Stimulated activated naive CD8-positive, alpha-beta T cell treated with anti-CD3 and anti-CD28 coated beads, Interleukin-15, amount 100 ng/mL, for 72 hours (primary cell): ENCODE results near the gene KIAA0825.
"Not testable (repeated sequence)": the region's sequence is repeated elsewhere in the genome, so short reads cannot be mapped to it uniquely, and the experiment has no call there.

Source experiments
- ATAC-seq: fragments of 150-1000 bp; cut with Tn5 transposase; 2 replicates; pipeline ENCODE4 v1.10.0; 2021; ENCODE audit warnings: mild to moderate bottlenecking, moderate library complexity
- DNase-seq, 2 donors: peaks; one replicate each; pipeline ENCODE4 v3.0.0; 2021 to 2022
- H3K27ac Mint-ChIP-seq, 2 donors: one replicate each; pipeline ENCODE4 v1.8.0; 2022; ENCODE audit warnings: mild to moderate bottlenecking in 2 of 2, mixed read lengths in 2 of 2, moderate library complexity in 2 of 2
- H3K27me3 Mint-ChIP-seq: one replicate; pipeline ENCODE4 v1.8.0; 2022; ENCODE audit warnings: mixed read lengths
- H3K4me1 Mint-ChIP-seq: one replicate; pipeline ENCODE4 v1.8.0; 2022; ENCODE audit warnings: mild to moderate bottlenecking, mixed read lengths
- H3K4me3 Mint-ChIP-seq, 2 donors: one replicate each; pipeline ENCODE4 v1.8.0; 2022; ENCODE audit warnings: mild to moderate bottlenecking in 2 of 2, mixed read lengths in 2 of 2, moderate library complexity in 1 of 2
- H3K9me3 Mint-ChIP-seq, 2 donors: one replicate each; pipeline ENCODE4 v1.8.0; 2022; ENCODE audit warnings: mixed read lengths in 2 of 2

The KIAA0825 gene

DNA sequence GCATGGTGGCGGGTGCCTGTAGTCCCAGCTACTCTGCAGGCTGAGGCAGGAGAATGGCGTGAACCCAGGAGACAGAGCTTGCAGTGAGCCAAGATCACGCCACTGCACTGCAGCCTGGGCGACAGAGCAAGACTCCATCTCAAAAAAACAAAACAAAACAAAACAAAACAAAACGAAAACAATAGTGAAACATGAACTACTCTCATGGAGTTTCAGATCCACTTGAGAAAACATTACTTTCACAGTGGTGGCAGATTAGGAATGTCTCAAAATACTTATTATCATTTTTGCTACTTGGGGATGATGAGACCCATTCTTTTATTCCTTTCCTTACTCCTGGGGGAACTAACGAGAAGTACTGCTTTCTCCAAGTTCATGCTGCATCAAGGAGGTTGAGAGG is 448.2 kb downstream of the KIAA0825 start:
- DNase-seq, H3K27ac Mint-ChIP-seq, H3K4me1 Mint-ChIP-seq, H3K27me3 Mint-ChIP-seq, ATAC-seq, H3K9me3 Mint-ChIP-seq, H3K4me3 Mint-ChIP-seq: not testable (repeated sequence)

DNA sequence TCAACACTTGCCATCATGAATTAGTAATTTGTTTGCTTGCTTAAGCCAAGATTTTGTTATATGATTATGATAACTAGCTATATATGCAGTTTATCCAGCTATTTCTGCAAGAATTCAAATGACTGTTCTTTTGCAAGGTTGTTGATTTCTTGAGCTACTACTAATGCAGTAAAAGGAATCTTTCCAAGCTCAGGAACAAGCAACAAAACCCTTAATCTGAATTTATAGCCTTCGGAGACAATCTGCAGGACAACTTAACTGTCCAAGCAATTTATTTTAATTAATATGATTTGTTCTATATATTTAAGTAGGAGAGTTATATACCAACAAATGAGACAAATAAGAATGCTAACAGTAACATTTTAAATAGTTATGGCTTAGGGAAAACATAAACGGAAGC is 450.3 kb downstream of the KIAA0825 start:
- DNase-seq (no peak), ATAC-seq (no peak)
- Mint-ChIP-seq H3K27ac (no peak overlapping the region), H3K27me3 (no peaks in the 10 kb centered on the region), H3K4me3 (no peak overlapping the region), H3K4me1 (no peaks in the 10 kb centered on the region), H3K9me3 (peaks cover 0 to 5% of the 10 kb centered on the region in 2 donors)

DNA sequence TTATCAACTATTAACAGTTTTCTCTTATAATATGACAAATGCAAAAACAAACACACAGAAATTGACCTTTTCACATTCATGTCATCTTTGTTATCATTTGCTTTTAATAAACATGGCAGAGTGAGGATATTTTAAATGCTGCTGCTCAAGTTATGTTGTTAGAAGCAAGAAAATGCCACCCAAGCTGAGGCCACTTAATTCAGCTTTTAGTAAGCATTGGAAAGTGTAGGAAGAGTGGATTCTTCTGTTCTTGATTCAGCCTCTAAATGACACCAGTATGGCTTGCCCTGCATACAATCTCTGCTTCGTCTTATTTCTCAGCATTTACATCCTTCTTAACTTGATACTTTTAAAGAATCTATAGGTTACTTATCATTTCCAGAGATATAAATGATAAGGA is 456.6 kb downstream of the KIAA0825 start:
- Mint-ChIP-seq H3K4me3 (no peak overlapping the region), H3K27me3 (no peaks in the 10 kb centered on the region), H3K9me3 (no peaks in the 10 kb centered on the region), H3K4me1 (no peaks in the 10 kb centered on the region), H3K27ac (no peak overlapping the region)
- DNase-seq (no peak), ATAC-seq (no peak)

DNA sequence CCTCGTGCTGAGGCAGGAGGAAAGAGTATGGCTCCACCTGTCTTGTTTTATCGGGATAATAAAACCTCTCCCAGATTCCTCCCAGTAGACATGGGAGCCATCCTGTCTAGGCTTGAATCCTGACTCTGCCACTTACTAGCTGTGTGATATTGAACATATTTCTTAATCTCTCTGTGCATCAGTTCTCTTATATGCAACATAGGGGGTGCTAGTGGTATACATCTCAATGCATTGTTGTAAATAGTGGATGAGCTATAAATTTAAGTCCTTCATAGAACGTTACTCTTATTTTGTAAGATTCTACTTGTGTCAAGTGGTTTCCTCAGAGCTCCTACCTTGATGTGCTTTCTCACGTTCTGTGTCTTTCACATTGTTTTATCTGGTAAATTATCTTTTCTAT is 459.3 kb downstream of the KIAA0825 start:
- Mint-ChIP-seq H3K27me3 (no peaks in the 10 kb centered on the region), H3K4me1 (no peaks in the 10 kb centered on the region), H3K9me3 (no peaks in the 10 kb centered on the region), H3K27ac (no peak overlapping the region), H3K4me3 (no peak overlapping the region)
- ATAC-seq = no peak
- DNase-seq = no peak

DNA sequence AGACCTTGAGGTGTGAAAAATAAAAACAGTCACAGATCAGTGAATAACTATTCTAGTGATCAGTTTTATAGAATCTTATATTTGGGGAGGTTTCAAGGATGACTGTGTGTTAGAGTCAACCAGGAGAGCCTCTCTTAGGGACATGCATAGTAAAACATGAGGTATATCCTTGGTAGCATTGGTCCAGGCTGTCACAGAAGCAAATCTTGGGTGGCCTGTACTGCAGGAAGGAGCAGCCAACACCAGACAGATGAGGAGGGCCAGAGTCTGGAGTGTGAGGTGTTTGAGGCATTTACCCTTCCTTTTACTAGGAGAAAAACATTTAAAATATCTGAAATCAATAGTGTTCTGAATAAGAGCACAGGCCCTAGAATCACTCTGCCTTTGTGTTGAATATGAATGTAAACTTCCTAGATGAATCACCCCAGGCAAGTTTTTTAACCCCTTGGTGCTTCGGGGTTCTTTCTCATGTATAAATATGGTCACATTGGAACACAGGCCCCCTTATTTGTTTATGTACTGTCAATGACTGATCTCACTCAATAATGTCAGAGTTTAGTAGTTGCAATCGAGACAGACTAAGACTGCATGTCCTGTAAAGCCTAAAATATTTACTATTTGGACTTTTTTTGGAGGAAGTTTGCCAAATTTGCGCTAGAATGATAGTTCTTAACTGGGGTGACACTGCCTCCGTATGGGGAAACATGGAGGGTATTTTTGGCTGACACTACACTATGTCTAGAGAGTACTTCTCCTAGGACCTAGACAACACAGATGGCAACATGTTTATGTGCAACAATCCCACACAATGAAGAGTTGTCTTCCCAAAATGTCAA is 460.5 kb downstream of the KIAA0825 start:
- DNase-seq = no peak
- Mint-ChIP-seq H3K27ac (peak overlapping the region in 1 of 2 donors; percentile 30), H3K4me3 (no peak overlapping the region)

DNA sequence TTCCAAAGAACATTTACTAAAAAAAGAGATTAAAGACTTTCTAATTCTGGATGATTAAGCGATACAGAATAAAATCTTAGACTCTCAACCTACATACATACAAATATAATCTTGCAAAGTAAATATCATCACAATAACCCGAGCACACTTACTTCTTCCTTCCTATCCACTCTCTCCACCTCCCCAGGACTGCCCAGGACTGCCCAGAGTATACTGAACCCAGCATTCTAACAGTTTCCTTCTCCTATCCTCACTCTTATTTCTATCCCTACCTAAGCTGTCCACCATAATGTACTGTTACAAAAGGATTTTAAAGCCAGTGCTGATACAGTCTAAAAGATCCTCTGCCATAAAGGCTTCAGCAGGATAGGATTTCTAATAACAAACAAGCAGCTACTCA is 463.7 kb downstream of the KIAA0825 start:
- Mint-ChIP-seq H3K4me1 (no peaks in the 10 kb centered on the region), H3K27ac (peak overlapping the region in 1 of 2 donors; percentile 10)

More for the DNA sequence above, 460.5 kb downstream of the KIAA0825 start:
- H3K27me3 Mint-ChIP-seq = no peaks in the 10 kb centered on the region
- no peak for ATAC-seq
- no peaks in the 10 kb centered on the region for H3K4me1 Mint-ChIP-seq
- no peaks in the 10 kb centered on the region for H3K9me3 Mint-ChIP-seq

DNA sequence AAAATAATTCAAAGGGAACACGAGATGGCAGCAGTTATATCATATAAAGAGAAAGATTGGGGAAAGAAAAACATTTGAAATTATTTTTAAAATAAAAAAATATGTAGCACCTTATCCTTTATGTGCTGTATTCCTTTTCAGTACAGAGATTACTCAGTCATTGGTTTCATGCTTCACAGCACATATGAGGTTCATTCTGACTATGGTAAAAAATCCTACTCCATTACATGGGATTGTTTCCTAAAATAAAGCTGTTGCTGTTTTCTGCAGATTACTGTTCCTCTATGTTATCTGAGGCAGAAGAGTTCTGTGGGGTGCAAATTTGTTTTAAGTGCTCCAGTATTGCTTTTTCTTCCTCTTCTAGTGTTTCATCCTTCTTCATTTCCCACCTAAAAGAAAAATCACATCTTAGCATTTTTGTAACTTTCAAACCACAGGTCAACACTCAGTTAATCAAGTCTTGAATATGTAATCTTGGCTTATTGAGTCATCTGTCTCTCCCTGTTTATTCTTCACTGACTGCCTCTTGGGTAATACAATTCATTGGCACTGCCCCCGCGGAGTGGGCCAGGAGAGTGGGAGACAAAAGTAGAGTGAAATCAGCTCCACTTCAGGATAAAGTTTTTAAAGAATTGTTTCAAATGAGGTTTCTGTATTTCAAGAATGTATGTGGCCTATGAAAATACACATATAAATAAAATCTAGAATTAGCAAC is 464.5 kb downstream of the KIAA0825 start:
- Mint-ChIP-seq H3K4me1 (no peaks in the 10 kb centered on the region), H3K9me3 (peaks cover 0 to 7% of the 10 kb centered on the region in 2 donors), H3K4me3 (no peak overlapping the region), H3K27me3 (no peaks in the 10 kb centered on the region), H3K27ac (no peak overlapping the region)
- DNase-seq = no peak
- no peak for ATAC-seq

More for the DNA sequence above, 463.7 kb downstream of the KIAA0825 start:
- no peak for DNase-seq
- H3K4me3 Mint-ChIP-seq = no peak overlapping the region
- ATAC-seq = peak; percentile 20
- H3K9me3 Mint-ChIP-seq = peaks cover 0 to 7% of the 10 kb centered on the region in 2 donors
- H3K27me3 Mint-ChIP-seq = no peaks in the 10 kb centered on the region

DNA sequence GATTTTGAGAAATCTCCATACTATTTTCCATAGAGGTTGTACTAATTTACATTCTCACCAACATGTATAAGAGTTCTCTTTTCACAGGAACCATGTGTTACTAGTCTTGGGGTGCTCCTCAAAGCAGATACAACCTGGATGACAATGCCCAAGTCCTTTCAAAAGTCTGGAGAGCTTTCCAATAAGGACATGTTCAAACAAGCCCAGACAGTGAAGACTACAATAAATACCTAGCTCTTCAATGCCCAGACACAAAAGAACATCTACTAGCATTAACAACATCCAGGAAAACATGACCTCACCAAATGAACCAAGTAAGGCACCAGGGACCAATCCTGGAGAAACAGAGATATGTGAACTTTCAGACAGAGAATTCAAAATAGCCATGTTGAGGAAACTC is 474.8 kb downstream of the KIAA0825 start:
- not testable (repeated sequence) for H3K27ac Mint-ChIP-seq, DNase-seq, H3K4me1 Mint-ChIP-seq, ATAC-seq, H3K27me3 Mint-ChIP-seq, H3K4me3 Mint-ChIP-seq
- peaks cover 24 to 25% of the 10 kb centered on the region in 2 donors for H3K9me3 Mint-ChIP-seq

DNA sequence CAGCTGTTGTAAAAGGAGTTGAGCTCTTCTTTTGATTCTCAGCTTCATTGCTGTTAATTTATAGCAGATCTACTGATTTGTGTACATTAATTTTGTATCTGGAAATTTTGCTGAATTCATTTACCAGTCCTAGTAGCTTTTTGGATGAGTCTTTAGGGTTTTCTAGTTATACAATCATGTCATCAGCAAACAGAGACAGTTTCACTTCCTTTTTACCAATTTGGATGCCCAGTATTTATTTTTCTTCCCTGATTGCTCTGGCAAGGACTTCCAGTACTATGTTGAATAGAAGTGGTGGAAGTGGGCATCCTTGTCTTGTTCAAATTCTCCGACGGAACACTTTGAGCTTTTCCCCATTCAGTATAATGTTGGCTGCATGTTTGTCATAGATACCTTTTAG is 478.1 kb downstream of the KIAA0825 start:
- no peak for ATAC-seq

DNA sequence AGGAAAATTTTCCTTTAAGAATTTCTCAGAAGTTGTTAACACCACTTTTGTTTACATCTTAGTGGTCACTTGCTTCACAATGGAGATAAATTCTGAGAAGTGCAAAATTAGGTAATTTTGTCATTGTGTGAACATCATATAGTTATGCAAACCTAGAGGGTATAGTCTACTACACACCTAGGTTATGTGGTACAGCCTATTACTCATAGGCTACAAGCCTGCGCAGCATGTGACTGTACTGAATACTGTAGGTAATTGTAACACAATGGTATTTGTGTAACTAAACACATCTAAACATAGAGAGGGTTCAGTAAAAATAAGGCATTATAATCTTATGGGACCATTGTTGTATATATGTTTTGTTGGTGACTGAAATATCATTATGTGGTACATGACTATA is 488.3 kb downstream of the KIAA0825 start:
- DNase-seq (no peak), ATAC-seq (no peak)
- no peak overlapping the region for H3K27ac Mint-ChIP-seq
- peaks cover 9% of the 10 kb centered on the region for H3K27me3 Mint-ChIP-seq
- H3K4me1 Mint-ChIP-seq = no peaks in the 10 kb centered on the region
- H3K9me3 Mint-ChIP-seq = peaks cover 8 to 12% of the 10 kb centered on the region in 2 donors
- no peak overlapping the region for H3K4me3 Mint-ChIP-seq

More for the DNA sequence above, 478.1 kb downstream of the KIAA0825 start:
- H3K27ac Mint-ChIP-seq = no peak overlapping the region
- no peaks in the 10 kb centered on the region for H3K4me1 Mint-ChIP-seq
- H3K27me3 Mint-ChIP-seq = no peaks in the 10 kb centered on the region
- H3K4me3 Mint-ChIP-seq = no peak overlapping the region
- peaks cover 23 to 24% of the 10 kb centered on the region in 2 donors for H3K9me3 Mint-ChIP-seq
- no peak for DNase-seq

DNA sequence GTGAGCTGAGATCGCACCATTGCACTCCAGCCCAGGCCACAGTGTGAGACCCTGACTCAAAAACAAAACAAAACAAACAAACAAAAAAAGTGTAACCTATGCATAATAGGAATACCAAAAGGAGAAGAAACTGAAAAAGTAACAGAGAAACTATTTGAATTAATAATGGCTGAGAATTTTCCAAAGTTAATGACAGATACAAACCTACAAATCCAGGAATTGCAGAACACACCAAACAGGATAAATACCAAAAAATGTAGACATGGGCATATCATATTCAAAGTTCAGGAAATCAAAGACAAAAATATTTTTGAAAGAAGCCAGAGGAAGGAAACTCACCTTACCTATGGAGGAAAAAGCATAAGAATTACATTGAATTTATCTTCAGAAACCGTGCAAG is 493.3 kb downstream of the KIAA0825 start:
- no peaks in the 10 kb centered on the region for H3K4me1 Mint-ChIP-seq
- no peaks in the 10 kb centered on the region for H3K9me3 Mint-ChIP-seq
- DNase-seq (no peak), ATAC-seq (no peak)
- H3K27me3 Mint-ChIP-seq = peaks cover 17% of the 10 kb centered on the region
- H3K27ac Mint-ChIP-seq = no peak overlapping the region
- H3K4me3 Mint-ChIP-seq = no peak overlapping the region

DNA sequence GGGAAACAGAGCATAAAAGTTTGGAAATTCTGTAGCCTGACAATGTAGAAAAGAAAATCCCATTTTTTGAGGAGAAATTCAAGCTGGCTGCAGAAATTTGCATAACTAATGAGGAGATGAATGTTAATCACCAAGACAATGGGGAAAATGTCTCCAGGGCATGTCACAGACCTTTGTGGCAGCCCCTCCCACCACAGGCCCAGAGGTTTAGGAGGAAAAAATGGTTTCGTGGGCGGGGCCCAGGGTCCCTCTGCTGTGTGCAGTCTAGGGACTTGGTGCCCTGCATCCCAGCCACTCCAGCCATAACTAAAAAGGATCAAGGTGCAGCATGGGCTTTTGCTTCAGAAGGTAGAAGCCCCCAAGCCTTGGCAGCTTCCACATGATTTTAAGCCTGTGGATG is 502.1 kb downstream of the KIAA0825 start:
- H3K4me3 Mint-ChIP-seq, ATAC-seq, DNase-seq, H3K27ac Mint-ChIP-seq, H3K4me1 Mint-ChIP-seq: not testable (repeated sequence)
- H3K9me3 Mint-ChIP-seq = peaks cover 24 to 35% of the 10 kb centered on the region in 2 donors
- peaks cover 17% of the 10 kb centered on the region for H3K27me3 Mint-ChIP-seq

DNA sequence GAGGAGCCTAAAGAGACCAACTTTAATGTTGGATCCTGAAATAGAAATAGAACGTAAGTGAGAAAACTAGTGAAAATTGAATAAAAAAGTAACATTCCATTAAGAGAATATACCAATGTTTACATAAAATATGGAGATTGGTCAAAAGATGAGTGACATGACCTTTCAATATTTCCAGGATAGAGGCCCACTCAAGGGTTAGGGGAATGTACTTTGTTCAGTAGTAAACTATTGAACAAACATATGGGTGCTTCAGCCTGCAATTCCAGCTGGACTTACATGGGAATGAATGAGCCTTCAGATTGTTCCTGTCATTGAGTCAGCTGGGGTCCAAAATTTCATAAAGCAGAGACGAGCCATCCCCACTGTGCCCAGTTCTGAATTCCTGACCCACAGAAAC is 505.3 kb downstream of the KIAA0825 start:
- Mint-ChIP-seq H3K27ac (no peak overlapping the region), H3K4me1 (peaks cover 27% of the 10 kb centered on the region), H3K27me3 (peaks cover 6% of the 10 kb centered on the region), H3K4me3 (no peak overlapping the region), H3K9me3 (peaks cover 24 to 35% of the 10 kb centered on the region in 2 donors)
- ATAC-seq = no peak
- DNase-seq = no peak

DNA sequence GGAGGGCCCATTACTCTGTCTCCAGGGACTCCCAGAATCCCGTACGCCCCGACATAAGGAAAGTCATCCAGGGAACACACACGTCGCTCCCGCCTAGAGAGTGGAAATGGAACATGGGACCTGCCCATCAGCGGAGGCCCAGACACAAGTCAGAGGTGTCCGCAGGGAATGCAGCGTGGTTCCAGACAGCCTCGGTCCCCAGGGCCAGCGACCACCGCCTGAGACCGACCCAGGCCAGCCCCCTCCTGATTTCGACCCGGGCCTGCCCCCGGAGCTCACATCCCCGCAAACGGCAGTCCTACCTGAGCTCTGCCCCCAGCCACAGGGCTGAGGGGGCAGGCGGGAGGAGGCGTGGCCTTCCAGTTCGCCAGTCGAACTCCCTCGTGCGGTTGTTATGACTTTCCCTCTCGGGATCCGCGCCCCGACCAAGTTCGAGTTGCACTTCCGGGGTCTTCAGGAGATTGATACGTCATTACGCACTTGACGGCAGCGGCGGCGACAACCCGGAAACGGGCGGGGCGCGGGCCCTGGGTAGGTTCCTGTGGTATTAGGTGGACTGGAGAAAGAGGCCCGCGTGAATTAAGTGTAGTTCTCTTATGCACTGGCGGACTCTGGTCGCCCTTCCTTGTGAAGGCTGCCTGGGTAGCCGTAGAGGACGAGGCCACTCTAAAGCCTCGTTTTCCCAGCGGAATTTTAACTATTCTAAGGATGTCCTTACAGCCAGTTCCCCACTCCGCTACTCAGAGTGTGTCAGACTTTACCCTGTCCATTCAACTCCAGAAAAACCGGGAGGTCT is 507.0 kb downstream of the KIAA0825 start:
- ATAC-seq (peak; percentile 99), DNase-seq (peak; percentile 84 to 93)
- Mint-ChIP-seq H3K4me1 (peaks cover 27% of the 10 kb centered on the region), H3K27me3 (peaks cover 6% of the 10 kb centered on the region), H3K9me3 (peaks cover 24 to 26% of the 10 kb centered on the region in 2 donors), H3K4me3 (peak overlapping the region; percentile 91 to 96), H3K27ac (peak overlapping the region; percentile 97 to 99)

DNA sequence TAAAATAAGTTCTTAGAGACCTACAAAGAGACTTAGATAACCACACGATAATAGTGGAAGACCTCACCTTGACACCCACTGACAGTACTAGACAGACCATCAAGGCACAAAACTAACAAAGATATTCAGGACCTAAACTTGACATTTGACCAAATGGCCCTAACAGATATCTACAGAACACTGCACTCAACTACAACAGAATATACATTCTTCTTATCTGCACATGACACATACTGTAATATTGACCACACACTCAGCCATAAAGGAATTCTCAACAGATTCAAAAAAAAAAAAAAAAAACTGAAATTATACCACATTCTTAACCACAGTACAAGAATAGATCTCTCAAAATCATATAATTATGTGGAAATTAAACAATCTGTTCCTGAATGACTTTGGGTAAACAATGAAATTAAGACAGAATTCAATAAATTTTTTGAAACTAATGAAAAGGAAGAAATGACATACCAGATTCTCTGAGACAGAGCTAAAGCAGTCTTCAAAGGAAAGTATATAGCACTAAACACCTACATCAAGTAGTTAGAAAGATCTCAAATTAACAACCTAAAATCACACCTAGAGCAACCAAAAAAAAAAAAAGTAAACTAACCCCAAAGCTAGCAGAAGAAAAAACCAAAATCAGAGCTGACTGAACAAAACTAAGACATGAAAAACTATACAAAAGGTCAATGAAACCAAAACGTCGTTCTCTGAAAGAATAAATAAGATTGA is 514.7 kb downstream of the KIAA0825 start:
- Mint-ChIP-seq H3K4me1 (peaks cover 45% of the 10 kb centered on the region), H3K27me3 (no peaks in the 10 kb centered on the region), H3K9me3 (peaks cover 29 to 36% of the 10 kb centered on the region in 2 donors), H3K4me3 (peak overlapping the region; percentile 10 to 14), H3K27ac (no peak overlapping the region)
- ATAC-seq (no peak), DNase-seq (no peak)
